H1 (cell line): ENCODE data around the gene TTC34. TPM values are rescaled to one million over a fixed set of nuclear protein-coding genes. Genes with fewer than 3 reads are reported as not detected.

Source experiments
- CTCF ChIA-PET: fragments of 300-600 bp; sonication (Branson Sonifier 250); formaldehyde crosslinking; loops from one replicate; lab custom pipeline; 2021; ENCODE audit not compliant: partially characterized antibody; lab: Charles Lee
- POLR2A ChIA-PET: fragments of 300-600 bp; sonication (Branson Sonifier 250); formaldehyde crosslinking; loops from one replicate; lab custom pipeline; 2021; ENCODE audit warnings: inconsistent platforms; ENCODE audit not compliant: partially characterized antibody; lab: Charles Lee
- DNase-seq, 2 experiments: peaks; one replicate each; pipeline versions ENCODE4 v3.0.0 to v3.0.0-alpha.2; 2010 to 2022; ENCODE audit warnings: low spot score in 2 of 2, low read depth in 1 of 2, mixed read lengths in 1 of 2
- FAIRE-seq: peaks from 2 replicates; lab custom pipeline; 2011; peaks lifted over from hg19 to GRCh38; lab: Jason Lieb, UNC
- H2AFZ ChIP-seq: 2 replicates; pipeline ENCODE4 v1.8.1; 2012; ENCODE audit warnings: low read length, inconsistent platforms
- H2AK5ac ChIP-seq: 2 replicates; pipeline ENCODE4 v1.6.1; 2013; ENCODE audit warnings: low read depth, low read length
- H2BK120ac ChIP-seq: replicated peaks from 2 replicates; pipeline ENCODE3; 2013; ENCODE audit warnings: low read depth, low read length, inconsistent platforms
- H2BK12ac ChIP-seq: 2 replicates; pipeline ENCODE4 v1.6.1; 2013; ENCODE audit warnings: low read depth, low read length
- H2BK15ac ChIP-seq: 2 replicates; pipeline ENCODE4 v1.6.1; 2013; ENCODE audit warnings: low read length
- H2BK20ac ChIP-seq: 2 replicates; pipeline ENCODE4 v1.6.1; 2013; ENCODE audit warnings: low read length
- H2BK5ac ChIP-seq: 2 replicates; pipeline ENCODE4 v1.6.1; 2013; ENCODE audit warnings: low read depth, low read length
- H3K14ac ChIP-seq: 2 replicates; pipeline ENCODE4 v1.6.1; 2013; ENCODE audit warnings: inconsistent platforms; ENCODE audit not compliant: insufficient read length
- H3K18ac ChIP-seq: 2 replicates; pipeline ENCODE4 v1.6.1; 2013; ENCODE audit warnings: low read length; ENCODE audit errors: extremely low read depth
- H3K23ac ChIP-seq: 2 replicates; pipeline ENCODE4 v1.6.1; 2013; ENCODE audit warnings: inconsistent platforms; ENCODE audit not compliant: insufficient read length
- H3K23me2 ChIP-seq: 2 replicates; pipeline ENCODE4 v1.6.1; 2013; ENCODE audit warnings: low read depth, low read length
- H3K27ac ChIP-seq: 2 replicates; pipeline ENCODE4 v1.6.1; 2011; ENCODE audit warnings: low read depth, low read length, inconsistent platforms
- H3K27me3 ChIP-seq, 4 experiments: replicated peaks in 1 of 4; 1 replicate in 1 of 4; 2 replicates in 3 of 4; pipeline versions ENCODE4 v1.6.1 to v1.8.1; 2011 to 2013; ENCODE audit warnings: low read length in 3 of 4, mild to moderate bottlenecking in 3 of 4, inconsistent platforms in 2 of 4, mixed read lengths in 2 of 4, moderate library complexity in 1 of 4; ENCODE audit not compliant: control insufficient read depth in 3 of 4, insufficient read depth in 3 of 4; ENCODE audit errors: extremely low read depth in 1 of 4
- H3K36me3 ChIP-seq, 4 experiments: 2 replicates each; pipeline versions ENCODE4 v1.6.1 to v1.8.1; 2011 to 2013; ENCODE audit warnings: mild to moderate bottlenecking in 4 of 4, low read length in 3 of 4, moderate library complexity in 2 of 4, control low read depth in 1 of 4, inconsistent platforms in 1 of 4; ENCODE audit not compliant: insufficient read depth in 4 of 4, control insufficient read depth in 2 of 4
- H3K4ac ChIP-seq: replicated peaks from 2 replicates; pipeline ENCODE3; 2013; ENCODE audit warnings: low read length, low read depth, mixed read lengths, inconsistent platforms; ENCODE audit not compliant: insufficient read length
- H3K4me1 ChIP-seq, 4 experiments: replicated peaks in 1 of 4; 1 replicate in 1 of 4; 2 replicates in 3 of 4; pipeline versions ENCODE4 v1.6.1 to v1.8.1; 2011 to 2013; ENCODE audit warnings: low read length in 3 of 4, inconsistent platforms in 2 of 4, mixed read lengths in 1 of 4; ENCODE audit not compliant: insufficient read depth in 4 of 4, control insufficient read depth in 3 of 4
- H3K4me2 ChIP-seq, 2 experiments: 2 replicates each; pipeline versions ENCODE4 v1.6.1 to v1.8.1; 2011 to 2013; ENCODE audit warnings: low read depth in 2 of 2, low read length in 2 of 2, control low read depth in 1 of 2, inconsistent platforms in 1 of 2, mild to moderate bottlenecking in 1 of 2; ENCODE audit not compliant: insufficient read depth in 1 of 2
- H3K4me3 ChIP-seq, 4 experiments: fragments of 200-600, 300-600 bp in 1 of 4; sonication (generic), shearing (Covaris generic), sonication (Bioruptor Twin) in 1 of 4; 2 replicates each; pipeline versions ENCODE4 v1.5.1 to v1.8.1; 2011 to 2016; ENCODE audit warnings: low read length in 4 of 4, low read depth in 3 of 4, control low read depth in 2 of 4, inconsistent platforms in 2 of 4, mild to moderate bottlenecking in 2 of 4, mixed read lengths in 1 of 4, moderate library complexity in 1 of 4; ENCODE audit not compliant: insufficient read depth in 2 of 4; ENCODE audit errors: extremely low read depth in 1 of 4
- H3K56ac ChIP-seq: replicated peaks from 2 replicates; pipeline ENCODE3; 2013; ENCODE audit warnings: low read depth, mild to moderate bottlenecking, mixed read lengths, low read length, inconsistent platforms; ENCODE audit not compliant: insufficient read length
- H3K79me1 ChIP-seq: 2 replicates; pipeline ENCODE4 v1.6.1; 2013; ENCODE audit warnings: low read depth, low read length, control low read depth
- H3K79me2 ChIP-seq, 2 experiments: 2 replicates each; pipeline versions ENCODE4 v1.6.1 to v1.8.1; 2012 to 2013; ENCODE audit warnings: low read length in 2 of 2, mild to moderate bottlenecking in 2 of 2, inconsistent platforms in 1 of 2; ENCODE audit not compliant: insufficient read depth in 2 of 2, control insufficient read depth in 1 of 2
- H3K9ac ChIP-seq, 4 experiments: replicated peaks in 1 of 4; 1 replicate in 1 of 4; 2 replicates in 3 of 4; pipeline versions ENCODE4 v1.6.1 to v1.8.1; 2011 to 2013; ENCODE audit warnings: low read depth in 3 of 4, low read length in 3 of 4, control low read depth in 2 of 4, mild to moderate bottlenecking in 2 of 4, moderate library complexity in 2 of 4, inconsistent platforms in 1 of 4; ENCODE audit errors: extremely low read depth in 1 of 4
- H3K9me3 ChIP-seq, 2 experiments: 2 replicates each; pipeline versions ENCODE4 v1.6.1 to v1.8.1; 2012 to 2013; ENCODE audit warnings: mild to moderate bottlenecking in 2 of 2, moderate library complexity in 2 of 2, control low read depth in 1 of 2, inconsistent platforms in 1 of 2, low read depth in 1 of 2, low read length in 1 of 2, mixed read lengths in 1 of 2; ENCODE audit not compliant: insufficient read depth in 2 of 2
- H4K20me1 ChIP-seq, 2 experiments: replicated peaks in 1 of 2; 2 replicates each; pipeline versions ENCODE3 to v1.8.1; 2011 to 2013; ENCODE audit warnings: inconsistent platforms in 2 of 2, low read length in 2 of 2, mild to moderate bottlenecking in 1 of 2; ENCODE audit not compliant: insufficient read depth in 2 of 2, control insufficient read depth in 1 of 2
- H4K5ac ChIP-seq: 2 replicates; pipeline ENCODE4 v1.6.1; 2013; ENCODE audit warnings: low read length, low read depth, mixed read lengths, inconsistent platforms; ENCODE audit not compliant: insufficient read length
- H4K8ac ChIP-seq: 2 replicates; pipeline ENCODE4 v1.8.0; 2013; ENCODE audit warnings: mild to moderate bottlenecking, moderate library complexity, low read length, inconsistent platforms; ENCODE audit not compliant: insufficient read depth; ENCODE audit errors: extremely low read depth
- H4K91ac ChIP-seq: replicated peaks from 2 replicates; pipeline ENCODE3; 2013; ENCODE audit warnings: low read length, mixed read lengths, inconsistent platforms; ENCODE audit not compliant: insufficient read length
- CBX8 ChIP-seq: fragments of 300-800, 300-1000 bp; sonication (generic); IDR thresholded peaks from 2 replicates; pipeline ENCODE4 v1.7.1; 2016; ENCODE audit warnings: low read depth, low read length, borderline replicate concordance
- CEBPB ChIP-seq: IDR thresholded peaks from 2 replicates; pipeline ENCODE4 v1.6.1; 2012; ENCODE audit warnings: low read depth, low read length
- EZH2 ChIP-seq: fragments of 200-600 bp; sonication (generic); IDR thresholded peaks from 2 replicates; pipeline ENCODE4 v1.7.1; 2012; ENCODE audit warnings: low read depth, mild to moderate bottlenecking, moderate library complexity, low read length, inconsistent platforms; ENCODE audit not compliant: severe bottlenecking
- JUND ChIP-seq: IDR thresholded peaks from 2 replicates; pipeline ENCODE4 v1.6.1; 2011; ENCODE audit warnings: mild to moderate bottlenecking, improper control_type of control experiment, low read length
- MAFK ChIP-seq: IDR thresholded peaks from 2 replicates; pipeline ENCODE4 v1.6.1; 2012; ENCODE audit warnings: low read depth, mild to moderate bottlenecking, improper control_type of control experiment, low read length
- POU5F1 ChIP-seq: IDR thresholded peaks from 2 replicates; pipeline ENCODE4 v1.6.1; 2011; ENCODE audit warnings: low read depth, mild to moderate bottlenecking, low read length, moderate library complexity
- SIN3A ChIP-seq, 2 experiments: IDR thresholded peaks in 1 of 2; conservative IDR thresholded peaks in 1 of 2; 2 replicates each; pipeline ENCODE4 v1.6.1; 2011 to 2012; ENCODE audit warnings: low read length in 2 of 2, improper control_type of control experiment in 1 of 2, low read depth in 1 of 2, mild to moderate bottlenecking in 1 of 2
- SIRT6 ChIP-seq: IDR thresholded peaks from one replicate; pipeline ENCODE4 v1.7.1; 2012; ENCODE audit warnings: low read length, inconsistent platforms
- SP2 ChIP-seq: IDR thresholded peaks from 2 replicates; pipeline ENCODE4 v1.6.1; 2012; ENCODE audit warnings: mild to moderate bottlenecking, low read length, inconsistent platforms
- SRF ChIP-seq: IDR thresholded peaks from 2 replicates; pipeline ENCODE4 v1.6.1; 2011; ENCODE audit warnings: mild to moderate bottlenecking, low read depth, low read length, moderate library complexity
- SUZ12 ChIP-seq: fragments of 200-600 bp; sonication (generic); IDR thresholded peaks from 2 replicates; pipeline ENCODE4 v1.6.1; 2012; ENCODE audit warnings: mild to moderate bottlenecking, inconsistent platforms, low read length, moderate library complexity, mixed read lengths
- TCF12 ChIP-seq: IDR thresholded peaks from 2 replicates; pipeline ENCODE4 v1.6.1; 2011; ENCODE audit warnings: low read depth, mild to moderate bottlenecking, low read length
- WGBS, 2 experiments: shearing (Covaris generic) in 1 of 2; methylation state at CpG; one replicate each; pipeline versions ENCODE4 v1.1.6 to v1.1.7; 2013 to 2015; ENCODE audit warnings: low lambda C conversion rate in 2 of 2, mixed read lengths in 2 of 2, inconsistent platforms in 1 of 2, low coverage in 1 of 2, missing lambda C conversion rate in 1 of 2; ENCODE audit not compliant: insufficient replicate concordance in 2 of 2, insufficient coverage in 1 of 2, insufficient read length in 1 of 2; ENCODE audit errors: extremely low coverage in 1 of 2, missing lambda C conversion rate in 1 of 2; 5-methylcytosine and 5-hydroxymethylcytosine counted together
- polyA plus RNA-seq, 7 experiments: library from polyadenylated mRNA; depleted of rRNA in 3 of 7; stranded (reverse) in 5 of 7; unstranded in 2 of 7; fragments of >200 nt in 5 of 7; fragments of 200-250 nt in 2 of 7; gene quantifications; 1 replicate in 5 of 7; 2 replicates in 1 of 7; 4 replicates in 1 of 7; pipeline versions ENCODE4 v1.2.1 to v1.2.3, GENCODE V29; 2011 to 2013; ENCODE audit warnings: missing spikeins in 2 of 7, mixed read lengths in 2 of 7
- total RNA-seq: library from RNA; stranded (reverse); fragmentation: NEBNext Ultra II Directional; extraction: Animal tissue kit (Norgen Biotek cat#: 25700); gene quantifications from 2 replicates; pipeline ENCODE4 v1.2.1, GENCODE V29; 2021

The TTC34 gene
- total and polyA plus RNA-seq, 2 of the 8 experiments (the other 6 are each of a cell fraction or from before 2014, with no cell fraction given): 0.23 to 0.50 TPM

DNA sequence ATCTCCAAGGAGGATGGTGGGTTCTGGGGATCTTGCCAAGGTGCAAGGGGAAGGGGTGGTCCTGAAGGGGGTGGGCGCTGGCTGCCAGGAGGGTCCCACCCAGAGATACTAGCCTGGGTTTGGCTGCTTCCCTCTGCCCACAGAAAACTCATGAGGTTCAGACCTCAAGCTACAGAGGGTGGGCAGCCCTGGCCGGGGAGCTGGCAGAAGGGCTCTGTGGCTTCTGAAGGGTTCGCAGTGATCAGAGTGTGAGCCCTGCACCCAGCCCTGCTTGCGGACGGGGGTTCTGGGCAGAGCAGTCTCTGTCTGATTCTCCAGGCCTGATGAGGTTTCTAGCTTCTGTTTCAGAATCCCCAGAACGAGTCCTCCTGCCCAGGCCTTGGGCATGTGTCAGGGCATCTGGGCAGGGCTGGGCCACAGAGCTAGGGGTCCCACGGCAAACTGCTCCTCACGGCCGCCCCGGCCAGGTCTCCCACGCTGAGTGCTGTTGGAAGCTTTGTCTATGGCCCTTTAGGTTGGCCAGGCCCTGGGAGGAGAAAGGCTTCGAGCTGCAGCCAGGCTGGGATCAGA lies 168.0 kb downstream of the TTC34 start:
- H4K91ac ChIP-seq: peak overlapping the region; percentile 77
- H2BK120ac ChIP-seq: no peak overlapping the region
- no peak overlapping the region for H2BK20ac ChIP-seq
- no peaks in the 10 kb centered on the region for H3K79me1 ChIP-seq
- FAIRE-seq (no peak), DNase-seq (no peak)
- no peak overlapping the region; the same call in 1 of the 2 replicates for H2AK5ac ChIP-seq
- peaks cover 6% of the 10 kb centered on the region for H3K23me2 ChIP-seq
- H4K5ac ChIP-seq: no peak overlapping the region
- peaks cover 3 to 28% (median 18%) of the 10 kb centered on the region in 4 experiments for H3K4me1 ChIP-seq
- TF ChIP-seq SP2: no peak
- no peak for TF ChIP-seq EZH2
- TF ChIP-seq JUND: no peak
- no peak for TF ChIP-seq CEBPB
- no peak for TF ChIP-seq CBX8
- TF ChIP-seq MAFK: no peak
- no peak for TF ChIP-seq SIN3A (conservative IDR thresholded peaks at IDR 0.05 in 1 of 2, IDR thresholded peaks at IDR 0.05 in 1 of 2; ENCODE audit: low read depth in 1 of 2, low read length in 2 of 2)
- no peak for TF ChIP-seq SRF
- no peak for TF ChIP-seq TCF12
- no peak for TF ChIP-seq POU5F1
- TF ChIP-seq SIRT6: no peak
- no peak for TF ChIP-seq SUZ12
- no peak overlapping the region for H3K9ac ChIP-seq
- 80% methylated on average over 10 of the region's 12 CpGs; no CpG with 5 or more reads in 1 of the 2 experiments for WGBS, 2 experiments
- CTCF ChIA-PET: interaction anchor here (0.7 kb wide), 1 partner anchor 13 kb away, joined by 3 read pairs; no protein-coding TSS in a partner anchor
- peaks cover 17 to 33% (median 23%) of the 10 kb centered on the region in 4 experiments for H3K27me3 ChIP-seq
- H3K36me3 ChIP-seq: no peaks in the 10 kb centered on the region
- POLR2A ChIA-PET: no interaction called here
- H3K27ac ChIP-seq: no peak overlapping the region
- peaks cover 0 to 4% of the 10 kb centered on the region in 2 experiments; a peak in 1 of 4 replicates for H3K9me3 ChIP-seq
- no peak overlapping the region for H4K8ac ChIP-seq
- peak overlapping the region; percentile 68 for H3K18ac ChIP-seq
- no peak overlapping the region for H3K23ac ChIP-seq
- H3K4ac ChIP-seq: no peak overlapping the region
- H3K4me3 ChIP-seq: no peak overlapping the region
- no peak overlapping the region for H3K56ac ChIP-seq
- H3K79me2 ChIP-seq: no peaks in the 10 kb centered on the region
- H4K20me1 ChIP-seq: peaks cover 0 to 11% of the 10 kb centered on the region in 2 experiments
- H2BK12ac ChIP-seq: peak overlapping the region; percentile 60; the same call in 1 of the 2 replicates
- H3K14ac ChIP-seq: no peak overlapping the region
- H3K4me2 ChIP-seq: peak overlapping the region in 1 of 2 experiments; percentile 7; a peak in 1 of 4 replicates
- no peak overlapping the region; the same call in 1 of the 2 replicates for H2BK5ac ChIP-seq
- H2BK15ac ChIP-seq: no peak overlapping the region
- H2AFZ ChIP-seq: no peak overlapping the region
